Body of pancreas (tissue), 4 donors: ENCODE results near the gene GFRA1. TPM values are rescaled to one million over a fixed set of nuclear protein-coding genes. Genes with fewer than 3 reads are reported as not detected.

Experiments used
- ATAC-seq: fragments of 150-250 bp; one replicate; pipeline ENCODE4 v1.9.1; 2016
- DNase-seq, 4 donors: peaks; one replicate each; pipeline ENCODE4 v3.0.0-alpha.2; 2019
- H3K27ac ChIP-seq, 4 donors: fragments of 200-600 bp; sonication (generic); 1 replicate in 3 of 4; 2 replicates in 1 of 4; pipeline versions ENCODE4 v1.5.1 to v1.6.1; 2016 to 2019; ENCODE audit warnings: mild to moderate bottlenecking in 1 of 4, mixed read lengths in 1 of 4, moderate library complexity in 1 of 4
- H3K27me3 ChIP-seq, 2 donors: fragments of 200-600 bp; sonication (generic); one replicate each; pipeline ENCODE4 v1.6.0; 2016; ENCODE audit warnings: mild to moderate bottlenecking in 1 of 2
- H3K36me3 ChIP-seq, 2 donors: fragments of 200-600 bp; sonication (generic); replicated peaks in 1 of 2; 2 replicates each; pipeline ENCODE4 v1.5.1; 2016; ENCODE audit warnings: low read depth in 2 of 2; ENCODE audit not compliant: insufficient read depth in 1 of 2
- H3K4me1 ChIP-seq: fragments of 200-600 bp; sonication (generic); one replicate; pipeline ENCODE4 v1.6.0; 2016
- H3K4me3 ChIP-seq, 2 donors: fragments of 200-600 bp; sonication (generic); 1 replicate in 1 of 2; 2 replicates in 1 of 2; pipeline ENCODE4 v1.5.1; 2016 to 2019
- H3K9me3 ChIP-seq, 3 donors: fragments of 200-600 bp; sonication (generic); 1 replicate in 2 of 3; 2 replicates in 1 of 3; pipeline ENCODE4 v1.5.1; 2016
- CTCF ChIP-seq, 7 experiments: fragments of 450-650 bp in 4 of 7; fragments of 200-600 bp in 3 of 7; sonication (generic) in 3 of 7; IDR thresholded peaks; one replicate each; pipeline ENCODE4 v1.5.1; 2016 to 2019; ENCODE audit warnings: antibody characterized with exemption in 7 of 7
- POLR2A ChIP-seq, 3 donors: fragments of 450-650 bp; IDR thresholded peaks; one replicate each; pipeline ENCODE4 v1.6.1; 2016; ENCODE audit warnings: antibody characterized with exemption in 3 of 3, mild to moderate bottlenecking in 2 of 3
- WGBS, 2 donors: methylation state at CpG; one replicate each; pipeline ENCODE4 v1.1.5; 2017; 5-methylcytosine and 5-hydroxymethylcytosine counted together
- intact Hi-C: fragments of 100-400 bp; cut with DNase I; formaldehyde crosslinking; loops from one replicate; pipeline ENCODE4 v1.15.1; 2023
- total RNA-seq, 2 donors: library from RNA; depleted of rRNA; stranded (reverse); fragments of >200 nt; gene quantifications; one replicate each; pipeline ENCODE4 v1.1.0, GENCODE V29; 2016

GFRA1 gene
- total RNA-seq, 2 donors from 2014 or later, result 4.2 to 6.9 TPM

- TF ChIP-seq CTCF (IDR thresholded peaks at IDR 0.05), result no peak
- no peak for TF ChIP-seq POLR2A (IDR thresholded peaks at IDR 0.05)
- DNase-seq, result no peak
- 9 to 21% methylated on average over 2 of the region's 2 CpGs for WGBS, 2 donors
- no peak overlapping the region for H3K4me3 ChIP-seq
- H3K27ac ChIP-seq, result no peak overlapping the region
- intact Hi-C loops, result no loop called here
- H3K4me1 ChIP-seq, result no peaks in the 10 kb centered on the region
- no peaks in the 10 kb centered on the region for H3K36me3 ChIP-seq
- no peaks in the 10 kb centered on the region for H3K27me3 ChIP-seq
- no peak for ATAC-seq
- H3K9me3 ChIP-seq, result no peaks in the 10 kb centered on the region
These were observed 40.4 kb downstream of the GFRA1 start for GRCh38 chr10:116232613-116233012.

- H3K36me3 ChIP-seq, result no peaks in the 10 kb centered on the region
- intact Hi-C loops, result no loop called here
- 97 to 100% methylated on average over 6 of the region's 6 CpGs for WGBS, 2 donors
- H3K27me3 ChIP-seq, result no peaks in the 10 kb centered on the region
- no peak overlapping the region for H3K4me3 ChIP-seq
- ATAC-seq, result no peak
- H3K27ac ChIP-seq, result no peak overlapping the region
- DNase-seq, result no peak
- H3K4me1 ChIP-seq, result no peaks in the 10 kb centered on the region
- no peaks in the 10 kb centered on the region for H3K9me3 ChIP-seq
- no peak for TF ChIP-seq POLR2A (IDR thresholded peaks at IDR 0.05)
- TF ChIP-seq CTCF (IDR thresholded peaks at IDR 0.05), result no peak
These were observed 46.2 kb downstream of the GFRA1 start for GRCh38 chr10:116226766-116227165.

- DNase-seq (no peak), ATAC-seq (no peak)
- WGBS, 2 donors, result 80 to 83% methylated on average over 5 of the region's 5 CpGs
- Histone ChIP-seq H3K4me1 (no peaks in the 10 kb centered on the region), H3K27me3 (no peaks in the 10 kb centered on the region), H3K9me3 (no peaks in the 10 kb centered on the region), H3K27ac (no peak overlapping the region), H3K4me3 (no peak overlapping the region), H3K36me3 (no peaks in the 10 kb centered on the region)
- intact Hi-C loops, result no loop called here
- TF ChIP-seq POLR2A (IDR thresholded peaks at IDR 0.05) (no peak), CTCF (IDR thresholded peaks at IDR 0.05) (no peak)
These were observed 47.0 kb downstream of the GFRA1 start for GRCh38 chr10:116226053-116226452.

DNA sequence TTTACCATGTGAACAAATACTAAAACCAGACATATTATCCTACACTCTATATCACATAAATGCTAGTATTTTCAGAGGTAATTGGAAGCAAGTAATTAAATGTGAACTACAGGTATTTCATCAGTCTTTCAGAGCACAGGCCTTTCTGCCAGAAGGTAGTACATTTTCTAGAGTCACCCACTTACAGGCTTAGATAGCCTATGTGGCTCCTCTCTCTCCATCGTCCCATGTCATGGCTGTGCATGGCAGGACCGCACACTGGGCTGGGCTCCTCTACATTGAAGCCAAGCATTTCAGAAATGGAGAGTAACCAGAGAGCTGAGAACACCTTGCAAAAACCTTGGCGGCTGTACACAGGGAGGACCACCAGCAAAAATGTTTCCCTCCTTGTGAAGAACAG is 49.7 kb downstream of the GFRA1 start:
- TF ChIP-seq POLR2A (IDR thresholded peaks at IDR 0.05), result no peak
- TF ChIP-seq CTCF (IDR thresholded peaks at IDR 0.05), result no peak
- no peak overlapping the region for H3K27ac ChIP-seq
- no peak for ATAC-seq
- H3K4me1 ChIP-seq, result no peaks in the 10 kb centered on the region
- intact Hi-C loops, result no loop called here
- no peaks in the 10 kb centered on the region for H3K9me3 ChIP-seq
- no peak overlapping the region for H3K4me3 ChIP-seq
- WGBS, 2 donors, result 63 to 67% methylated on average over 3 of the region's 3 CpGs
- H3K27me3 ChIP-seq, result no peaks in the 10 kb centered on the region
- DNase-seq, result no peak
- no peaks in the 10 kb centered on the region for H3K36me3 ChIP-seq

GRCh38 chr10:116221053-116221452 is 52.0 kb downstream of the GFRA1 start:
- intact Hi-C loops, result no loop called here
- H3K27me3 ChIP-seq, result no peaks in the 10 kb centered on the region
- ATAC-seq (no peak), DNase-seq (no peak)
- H3K9me3 ChIP-seq, result no peaks in the 10 kb centered on the region
- 74 to 85% methylated on average over 3 of the region's 3 CpGs for WGBS, 2 donors
- no peaks in the 10 kb centered on the region for H3K36me3 ChIP-seq
- no peaks in the 10 kb centered on the region for H3K4me1 ChIP-seq
- no peak overlapping the region for H3K4me3 ChIP-seq
- no peak overlapping the region for H3K27ac ChIP-seq
- no peak for TF ChIP-seq POLR2A (IDR thresholded peaks at IDR 0.05)
- TF ChIP-seq CTCF (IDR thresholded peaks at IDR 0.05), result no peak
